ENCODE results near the gene FES.
A peak's percentile ranks its signal among the peaks of the same experiment; 100 is the strongest.
"Not testable (repeated sequence)": the region's sequence is repeated elsewhere in the genome, so short reads cannot be mapped to it uniquely, and the experiment has no call there.

FES gene

DNA sequence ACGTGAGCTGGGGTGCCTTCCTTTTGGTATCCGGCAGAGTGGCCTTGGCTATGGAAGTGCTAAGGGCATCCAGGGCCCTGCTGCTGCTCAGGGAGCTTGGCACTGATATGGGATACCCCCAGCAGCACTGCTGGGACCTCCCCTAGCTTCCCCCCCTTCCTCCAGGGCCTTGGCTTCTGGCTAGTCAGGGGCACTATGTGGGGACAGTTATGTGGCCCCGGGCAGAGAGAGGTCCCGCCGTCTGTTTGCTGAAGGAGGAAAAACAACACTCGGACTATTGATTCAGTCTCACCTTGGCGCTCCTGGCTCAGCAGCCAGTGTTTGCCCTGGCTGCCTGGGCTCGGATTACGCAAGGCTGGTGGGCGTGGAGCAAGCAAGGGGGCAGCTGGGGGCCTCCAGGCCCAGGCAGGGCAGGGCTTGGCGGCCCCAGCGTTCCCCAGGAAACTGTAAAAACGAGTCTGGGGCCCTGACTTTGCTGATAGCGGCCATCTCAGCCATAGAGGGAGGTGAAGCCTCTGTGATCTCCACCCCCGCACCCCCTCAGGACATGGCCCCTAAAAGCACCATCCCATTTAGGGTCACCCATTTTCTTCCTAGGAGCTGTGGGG, 10.2 kb upstream of the FES start:
- no peaks in the 10 kb centered on the region for H3K27me3 Mint-ChIP-seq
- peaks cover 25% of the 10 kb centered on the region for H3K36me3 Mint-ChIP-seq (ENCODE audit: insufficient read depth)
- peaks cover 31% of the 10 kb centered on the region for H3K4me1 Mint-ChIP-seq
- ATAC-seq (replicated peaks; ENCODE audit: extremely low read depth, poor library complexity, severe bottlenecking) (no peak), DNase-seq (ENCODE audit: low spot score in 2 of 2) (no peak)
- peak overlapping the region; percentile 77 for H3K4me3 Mint-ChIP-seq
- no peak overlapping the region for H3K27ac Mint-ChIP-seq (ENCODE audit: low read depth)
- H3K9me3 Mint-ChIP-seq, result no peaks in the 10 kb centered on the region

GRCh38 chr15:90874986-90875385, 9.3 kb upstream of the FES start:
- Mint-ChIP-seq H3K4me1 (peaks cover 25% of the 10 kb centered on the region), H3K36me3 (ENCODE audit: insufficient read depth) (peaks cover 25% of the 10 kb centered on the region)
- not testable (repeated sequence) for H3K4me3 Mint-ChIP-seq; DNase-seq (ENCODE audit: low spot score in 2 of 2); ATAC-seq (replicated peaks; ENCODE audit: extremely low read depth, poor library complexity, severe bottlenecking); H3K9me3 Mint-ChIP-seq; H3K27me3 Mint-ChIP-seq; H3K27ac Mint-ChIP-seq (ENCODE audit: low read depth)

DNA sequence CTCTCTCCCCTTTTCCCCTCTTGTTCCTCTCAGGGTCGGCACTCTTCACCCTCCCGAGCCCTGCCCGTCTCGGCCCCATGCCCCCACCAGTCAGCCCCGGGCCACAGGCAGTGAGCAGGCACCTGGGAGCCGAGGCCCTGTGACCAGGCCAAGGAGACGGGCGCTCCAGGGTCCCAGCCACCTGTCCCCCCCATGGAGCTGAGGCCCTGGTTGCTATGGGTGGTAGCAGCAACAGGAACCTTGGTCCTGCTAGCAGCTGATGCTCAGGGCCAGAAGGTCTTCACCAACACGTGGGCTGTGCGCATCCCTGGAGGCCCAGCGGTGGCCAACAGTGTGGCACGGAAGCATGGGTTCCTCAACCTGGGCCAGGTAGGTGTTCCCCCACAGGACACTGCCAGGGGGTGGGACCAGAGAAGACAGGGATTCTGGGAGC, 8.7 kb upstream of the FES start:
- Mint-ChIP-seq H3K27me3 (no peaks in the 10 kb centered on the region), H3K9me3 (no peaks in the 10 kb centered on the region), H3K36me3 (ENCODE audit: insufficient read depth) (peaks cover 22% of the 10 kb centered on the region), H3K27ac (ENCODE audit: low read depth) (no peak overlapping the region), H3K4me1 (peaks cover 19% of the 10 kb centered on the region), H3K4me3 (no peak overlapping the region)
- DNase-seq (ENCODE audit: low spot score in 2 of 2), result no peak
- ATAC-seq (replicated peaks; ENCODE audit: extremely low read depth, poor library complexity, severe bottlenecking), result no peak

- DNase-seq (ENCODE audit: low spot score in 2 of 2) (no peak), ATAC-seq (replicated peaks; ENCODE audit: extremely low read depth, poor library complexity, severe bottlenecking) (no peak)
- Mint-ChIP-seq H3K36me3 (ENCODE audit: insufficient read depth) (peaks cover 19% of the 10 kb centered on the region), H3K4me1 (peaks cover 15% of the 10 kb centered on the region), H3K4me3 (no peak overlapping the region), H3K9me3 (no peaks in the 10 kb centered on the region), H3K27ac (ENCODE audit: low read depth) (no peak overlapping the region), H3K27me3 (no peaks in the 10 kb centered on the region)
These were observed 8.3 kb upstream of the FES start for GRCh38 chr15:90876046-90876445.

GRCh38 chr15:90876512-90877170, 7.7 kb upstream of the FES start:
- H3K36me3 Mint-ChIP-seq (ENCODE audit: insufficient read depth), result peaks cover 21% of the 10 kb centered on the region

DNA sequence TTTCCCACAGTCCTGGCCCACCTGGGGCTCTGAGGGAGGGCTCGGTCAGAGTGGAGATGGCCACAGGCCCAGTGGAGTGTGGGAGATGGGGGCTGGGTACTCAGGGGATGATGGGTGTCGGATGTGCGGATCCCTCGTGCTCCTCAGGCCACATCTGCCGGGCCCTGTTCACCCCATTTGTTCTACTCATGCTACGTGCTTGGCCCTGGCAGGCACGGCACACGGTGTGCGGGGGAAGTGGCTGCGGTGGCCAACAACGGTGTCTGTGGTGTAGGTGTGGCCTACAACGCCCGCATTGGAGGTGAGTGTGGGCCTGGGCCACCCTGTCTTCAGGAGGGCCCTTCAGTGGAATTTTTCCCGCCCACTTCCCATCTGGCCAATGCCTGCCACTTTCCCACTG, 7.0 kb upstream of the FES start:
- peaks cover 12% of the 10 kb centered on the region for H3K4me1 Mint-ChIP-seq

More at GRCh38 chr15:90876512-90877170, 7.7 kb upstream of the FES start:
- ATAC-seq (replicated peaks; ENCODE audit: extremely low read depth, poor library complexity, severe bottlenecking), result no peak
- Mint-ChIP-seq H3K27me3 (no peaks in the 10 kb centered on the region), H3K9me3 (no peaks in the 10 kb centered on the region), H3K27ac (ENCODE audit: low read depth) (peak overlapping the region; percentile 32), H3K4me3 (no peak overlapping the region), H3K4me1 (peaks cover 14% of the 10 kb centered on the region)
- DNase-seq (ENCODE audit: low spot score in 2 of 2), result no peak

DNA sequence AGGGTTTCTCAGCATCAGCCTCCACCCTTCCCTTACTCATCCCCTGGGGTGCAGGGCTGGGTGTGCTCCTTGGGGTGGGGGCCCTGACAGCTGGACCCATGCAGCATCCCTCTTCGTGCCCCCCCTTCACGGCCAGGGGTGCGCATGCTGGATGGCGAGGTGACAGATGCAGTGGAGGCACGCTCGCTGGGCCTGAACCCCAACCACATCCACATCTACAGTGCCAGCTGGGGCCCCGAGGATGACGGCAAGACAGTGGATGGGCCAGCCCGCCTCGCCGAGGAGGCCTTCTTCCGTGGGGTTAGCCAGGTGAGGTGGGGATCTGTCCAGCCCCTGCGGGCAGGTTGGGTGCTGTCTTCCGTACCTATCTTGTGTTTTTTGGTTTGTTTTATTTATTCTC, 6.3 kb upstream of the FES start:
- no peak overlapping the region for H3K4me3 Mint-ChIP-seq
- H3K4me1 Mint-ChIP-seq, result peaks cover 5% of the 10 kb centered on the region
- no peak for ATAC-seq (replicated peaks; ENCODE audit: extremely low read depth, poor library complexity, severe bottlenecking)
- H3K27ac Mint-ChIP-seq (ENCODE audit: low read depth), result no peak overlapping the region
- no peaks in the 10 kb centered on the region for H3K9me3 Mint-ChIP-seq
- no peak for DNase-seq (ENCODE audit: low spot score in 2 of 2)
- no peaks in the 10 kb centered on the region for H3K27me3 Mint-ChIP-seq
- peaks cover 18% of the 10 kb centered on the region for H3K36me3 Mint-ChIP-seq (ENCODE audit: insufficient read depth)

More for the DNA sequence above, 7.0 kb upstream of the FES start:
- H3K9me3 Mint-ChIP-seq, result no peaks in the 10 kb centered on the region
- H3K36me3 Mint-ChIP-seq (ENCODE audit: insufficient read depth), result peaks cover 20% of the 10 kb centered on the region
- peak overlapping the region; percentile 32 for H3K27ac Mint-ChIP-seq (ENCODE audit: low read depth)
- no peak for DNase-seq (ENCODE audit: low spot score in 2 of 2)
- no peaks in the 10 kb centered on the region for H3K27me3 Mint-ChIP-seq
- no peak for ATAC-seq (replicated peaks; ENCODE audit: extremely low read depth, poor library complexity, severe bottlenecking)
- no peak overlapping the region for H3K4me3 Mint-ChIP-seq

DNA sequence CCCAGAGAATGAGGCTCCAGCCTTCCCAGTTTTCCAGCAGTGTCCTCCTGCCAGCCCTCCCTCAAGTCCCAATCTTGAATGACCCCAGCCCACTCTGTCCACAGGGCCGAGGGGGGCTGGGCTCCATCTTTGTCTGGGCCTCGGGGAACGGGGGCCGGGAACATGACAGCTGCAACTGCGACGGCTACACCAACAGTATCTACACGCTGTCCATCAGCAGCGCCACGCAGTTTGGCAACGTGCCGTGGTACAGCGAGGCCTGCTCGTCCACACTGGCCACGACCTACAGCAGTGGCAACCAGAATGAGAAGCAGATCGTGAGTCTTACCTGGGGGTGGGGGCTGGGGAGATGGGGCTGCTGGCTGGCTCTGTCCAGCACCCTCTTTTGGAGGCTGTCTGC, 5.6 kb upstream of the FES start:
- H3K36me3 Mint-ChIP-seq (ENCODE audit: insufficient read depth), result peaks cover 18% of the 10 kb centered on the region
- no peak for ATAC-seq (replicated peaks; ENCODE audit: extremely low read depth, poor library complexity, severe bottlenecking)
- H3K4me1 Mint-ChIP-seq, result no peaks in the 10 kb centered on the region
- H3K27ac Mint-ChIP-seq (ENCODE audit: low read depth), result no peak overlapping the region
- H3K9me3 Mint-ChIP-seq, result no peaks in the 10 kb centered on the region
- DNase-seq (ENCODE audit: low spot score in 2 of 2), result no peak
- no peaks in the 10 kb centered on the region for H3K27me3 Mint-ChIP-seq
- no peak overlapping the region for H3K4me3 Mint-ChIP-seq

DNA sequence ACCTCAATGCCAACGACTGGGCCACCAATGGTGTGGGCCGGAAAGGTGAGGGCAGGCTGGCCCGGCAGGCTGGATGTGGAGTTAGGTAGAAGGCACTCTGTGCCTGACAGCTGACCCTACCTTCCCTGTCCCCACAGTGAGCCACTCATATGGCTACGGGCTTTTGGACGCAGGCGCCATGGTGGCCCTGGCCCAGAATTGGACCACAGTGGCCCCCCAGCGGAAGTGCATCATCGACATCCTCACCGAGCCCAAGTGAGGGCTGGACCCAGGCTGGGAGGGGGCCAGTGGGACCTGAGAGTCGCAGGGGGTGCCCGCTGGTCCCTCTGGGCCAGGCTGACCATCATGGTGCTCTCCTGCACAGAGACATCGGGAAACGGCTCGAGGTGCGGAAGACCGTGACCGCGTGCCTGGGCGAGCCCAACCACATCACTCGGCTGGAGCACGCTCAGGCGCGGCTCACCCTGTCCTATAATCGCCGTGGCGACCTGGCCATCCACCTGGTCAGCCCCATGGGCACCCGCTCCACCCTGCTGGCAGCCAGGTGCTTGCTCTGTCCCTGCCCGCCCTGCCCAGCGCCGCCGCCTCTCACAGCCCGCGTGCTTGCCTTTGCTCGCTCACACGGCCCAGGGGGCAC, 4.5 kb upstream of the FES start:
- no peak for ATAC-seq (replicated peaks; ENCODE audit: extremely low read depth, poor library complexity, severe bottlenecking)
- Mint-ChIP-seq H3K27ac (ENCODE audit: low read depth) (no peak overlapping the region), H3K27me3 (no peaks in the 10 kb centered on the region), H3K4me3 (no peak overlapping the region), H3K4me1 (no peaks in the 10 kb centered on the region), H3K9me3 (no peaks in the 10 kb centered on the region), H3K36me3 (ENCODE audit: insufficient read depth) (peaks cover 18% of the 10 kb centered on the region)
- no peak for DNase-seq (ENCODE audit: low spot score in 2 of 2)

GRCh38 chr15:90880381-90881145, 3.7 kb upstream of the FES start:
- peaks cover 17% of the 10 kb centered on the region for H3K36me3 Mint-ChIP-seq (ENCODE audit: insufficient read depth)
- no peak overlapping the region for H3K4me3 Mint-ChIP-seq
- no peaks in the 10 kb centered on the region for H3K9me3 Mint-ChIP-seq
- DNase-seq (ENCODE audit: low spot score in 2 of 2) (no peak), ATAC-seq (replicated peaks; ENCODE audit: extremely low read depth, poor library complexity, severe bottlenecking) (no peak)
- peak overlapping the region; percentile 13 for H3K27ac Mint-ChIP-seq (ENCODE audit: low read depth)
- H3K4me1 Mint-ChIP-seq, result no peaks in the 10 kb centered on the region
- no peaks in the 10 kb centered on the region for H3K27me3 Mint-ChIP-seq

DNA sequence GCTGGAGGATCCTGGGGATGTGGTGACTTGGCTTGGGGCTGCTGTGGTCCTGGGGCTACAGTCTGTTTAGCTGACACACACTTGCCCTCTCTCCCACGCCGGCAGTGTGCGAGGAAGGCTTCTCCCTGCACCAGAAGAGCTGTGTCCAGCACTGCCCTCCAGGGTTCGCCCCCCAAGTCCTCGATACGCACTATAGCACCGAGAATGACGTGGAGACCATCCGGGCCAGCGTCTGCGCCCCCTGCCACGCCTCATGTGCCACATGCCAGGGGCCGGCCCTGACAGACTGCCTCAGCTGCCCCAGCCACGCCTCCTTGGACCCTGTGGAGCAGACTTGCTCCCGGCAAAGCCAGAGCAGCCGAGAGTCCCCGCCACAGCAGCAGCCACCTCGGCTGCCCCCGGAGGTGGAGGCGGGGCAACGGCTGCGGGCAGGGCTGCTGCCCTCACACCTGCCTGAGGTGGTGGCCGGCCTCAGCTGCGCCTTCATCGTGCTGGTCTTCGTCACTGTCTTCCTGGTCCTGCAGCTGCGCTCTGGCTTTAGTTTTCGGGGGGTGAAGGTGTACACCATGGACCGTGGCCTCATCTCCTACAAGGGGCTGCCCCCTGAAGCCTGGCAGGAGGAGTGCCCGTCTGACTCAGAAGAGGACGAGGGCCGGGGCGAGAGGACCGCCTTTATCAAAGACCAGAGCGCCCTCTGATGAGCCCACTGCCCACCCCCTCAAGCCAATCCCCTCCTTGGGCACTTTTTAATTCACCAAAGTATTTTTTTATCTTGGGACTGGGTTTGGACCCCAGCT, 2.9 kb upstream of the FES start:
- Mint-ChIP-seq H3K4me1 (no peaks in the 10 kb centered on the region), H3K27ac (ENCODE audit: low read depth) (peak overlapping the region; percentile 13), H3K9me3 (no peaks in the 10 kb centered on the region), H3K36me3 (ENCODE audit: insufficient read depth) (peaks cover 14% of the 10 kb centered on the region), H3K27me3 (no peaks in the 10 kb centered on the region), H3K4me3 (no peak overlapping the region)
- ATAC-seq (replicated peaks; ENCODE audit: extremely low read depth, poor library complexity, severe bottlenecking) (no peak), DNase-seq (ENCODE audit: low spot score in 2 of 2) (no peak)

Measured in central memory CD8-positive, alpha-beta T cell (primary cell).